Neural crest cell (in vitro differentiated cells): Measurements from ENCODE around the gene TMEM108. TPM values are rescaled to one million over a fixed set of nuclear protein-coding genes. Genes with fewer than 3 reads are reported as not detected.

Experiments
- DNase-seq: peaks from one replicate; pipeline ENCODE4 v3.0.0; 2021; ENCODE audit warnings: low read depth, mixed read lengths, low spot score
- H3K27ac Mint-ChIP-seq: one replicate; pipeline ENCODE4 v1.8.0; 2021; ENCODE audit warnings: mild to moderate bottlenecking, mixed read lengths; ENCODE audit not compliant: unreplicated experiment
- H3K27me3 Mint-ChIP-seq: 2 replicates; pipeline ENCODE4 v1.8.0; 2021; ENCODE audit warnings: low read depth, mild to moderate bottlenecking, mixed read lengths
- H3K36me3 Mint-ChIP-seq: 2 replicates; pipeline ENCODE4 v1.8.0; 2021; ENCODE audit warnings: low read depth, mild to moderate bottlenecking, mixed read lengths
- H3K4me1 Mint-ChIP-seq: 2 replicates; pipeline ENCODE4 v1.8.0; 2021; ENCODE audit warnings: mixed read lengths
- H3K4me3 Mint-ChIP-seq: one replicate; pipeline ENCODE4 v1.8.0; 2021; ENCODE audit warnings: mild to moderate bottlenecking, mixed read lengths
- H3K9me3 Mint-ChIP-seq: 2 replicates; pipeline ENCODE4 v1.8.0; 2021; ENCODE audit warnings: mixed read lengths
- total RNA-seq: library from RNA; stranded (reverse); gene quantifications from 2 replicates; pipeline ENCODE4 v1.2.1, GENCODE V29; 2021
- TF ChIP-seq, protein P1 (sequence below): fragments of 200-600 bp; sonication (generic); conservative IDR thresholded peaks from 2 replicates; pipeline ENCODE4 v1.5.0; 2021; ENCODE audit warnings: antibody characterized with exemption, mild to moderate bottlenecking

The TMEM108 gene
- total RNA-seq, 1 donor from 2014 or later: 5.8 TPM

- H3K4me3 Mint-ChIP-seq: no peak overlapping the region
- TF ChIP-seq, protein P1, sequence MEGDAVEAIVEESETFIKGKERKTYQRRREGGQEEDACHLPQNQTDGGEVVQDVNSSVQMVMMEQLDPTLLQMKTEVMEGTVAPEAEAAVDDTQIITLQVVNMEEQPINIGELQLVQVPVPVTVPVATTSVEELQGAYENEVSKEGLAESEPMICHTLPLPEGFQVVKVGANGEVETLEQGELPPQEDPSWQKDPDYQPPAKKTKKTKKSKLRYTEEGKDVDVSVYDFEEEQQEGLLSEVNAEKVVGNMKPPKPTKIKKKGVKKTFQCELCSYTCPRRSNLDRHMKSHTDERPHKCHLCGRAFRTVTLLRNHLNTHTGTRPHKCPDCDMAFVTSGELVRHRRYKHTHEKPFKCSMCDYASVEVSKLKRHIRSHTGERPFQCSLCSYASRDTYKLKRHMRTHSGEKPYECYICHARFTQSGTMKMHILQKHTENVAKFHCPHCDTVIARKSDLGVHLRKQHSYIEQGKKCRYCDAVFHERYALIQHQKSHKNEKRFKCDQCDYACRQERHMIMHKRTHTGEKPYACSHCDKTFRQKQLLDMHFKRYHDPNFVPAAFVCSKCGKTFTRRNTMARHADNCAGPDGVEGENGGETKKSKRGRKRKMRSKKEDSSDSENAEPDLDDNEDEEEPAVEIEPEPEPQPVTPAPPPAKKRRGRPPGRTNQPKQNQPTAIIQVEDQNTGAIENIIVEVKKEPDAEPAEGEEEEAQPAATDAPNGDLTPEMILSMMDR: no peak
These were observed 143.4 kb downstream of the TMEM108 start for GRCh38 chr3:133181392-133182150.

GRCh38 chr3:133187870-133188379 is 149.7 kb downstream of the TMEM108 start:
- H3K36me3 Mint-ChIP-seq: no peaks in the 10 kb centered on the region
- H3K27me3 Mint-ChIP-seq: no peaks in the 10 kb centered on the region
- no peaks in the 10 kb centered on the region for H3K4me1 Mint-ChIP-seq
- no peak overlapping the region for H3K27ac Mint-ChIP-seq
- TF ChIP-seq, protein P1: no peak
- H3K4me3 Mint-ChIP-seq: no peak overlapping the region
- no peak for DNase-seq
- H3K9me3 Mint-ChIP-seq: no peaks in the 10 kb centered on the region

More at GRCh38 chr3:133181392-133182150, 143.4 kb downstream of the TMEM108 start:
- Mint-ChIP-seq H3K27me3 (no peaks in the 10 kb centered on the region), H3K4me1 (no peaks in the 10 kb centered on the region), H3K27ac (no peak overlapping the region), H3K36me3 (no peaks in the 10 kb centered on the region), H3K9me3 (no peaks in the 10 kb centered on the region)
- DNase-seq: no peak

GRCh38 chr3:133188996-133189395 is 150.8 kb downstream of the TMEM108 start:
- TF ChIP-seq, protein P1: no peak
- Mint-ChIP-seq H3K9me3 (no peaks in the 10 kb centered on the region), H3K4me1 (no peaks in the 10 kb centered on the region), H3K4me3 (no peak overlapping the region), H3K36me3 (no peaks in the 10 kb centered on the region), H3K27me3 (no peaks in the 10 kb centered on the region), H3K27ac (no peak overlapping the region)
- DNase-seq: no peak

- no peaks in the 10 kb centered on the region for H3K4me1 Mint-ChIP-seq
- H3K36me3 Mint-ChIP-seq: no peaks in the 10 kb centered on the region
- no peak overlapping the region for H3K27ac Mint-ChIP-seq
- H3K4me3 Mint-ChIP-seq: no peak overlapping the region
- no peaks in the 10 kb centered on the region for H3K27me3 Mint-ChIP-seq
- no peak for DNase-seq
- TF ChIP-seq, protein P1: no peak
- H3K9me3 Mint-ChIP-seq: no peaks in the 10 kb centered on the region
These were observed 151.7 kb downstream of the TMEM108 start for GRCh38 chr3:133189893-133190292.

DNA sequence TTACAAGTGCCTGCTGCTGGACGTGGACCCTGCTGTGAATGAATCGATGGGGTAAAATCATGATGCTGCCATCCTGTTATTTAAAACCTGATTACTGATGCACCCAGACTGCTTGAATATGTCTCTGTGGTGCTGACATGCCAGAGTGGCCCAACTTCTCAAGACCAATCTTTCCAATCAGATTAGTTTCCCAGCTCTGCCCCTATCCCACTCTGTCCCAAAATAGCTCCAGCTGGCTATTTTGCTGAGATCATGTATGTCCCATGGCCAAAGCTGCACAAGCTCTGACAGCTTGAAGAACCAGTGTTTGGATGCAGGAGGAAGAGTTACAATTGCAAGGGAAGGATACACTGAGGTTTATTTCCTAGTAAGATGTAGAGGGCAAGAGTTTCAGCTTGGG is 153.6 kb downstream of the TMEM108 start:
- peaks cover 2% of the 10 kb centered on the region for H3K36me3 Mint-ChIP-seq
- H3K4me3 Mint-ChIP-seq: no peak overlapping the region
- H3K27ac Mint-ChIP-seq: no peak overlapping the region
- no peak for DNase-seq
- TF ChIP-seq, protein P1: no peak
- H3K9me3 Mint-ChIP-seq: no peaks in the 10 kb centered on the region
- H3K27me3 Mint-ChIP-seq: no peaks in the 10 kb centered on the region
- no peaks in the 10 kb centered on the region for H3K4me1 Mint-ChIP-seq
